HFFc6 (cell line): ENCODE measurements around the gene TSSK2. TPM values are rescaled to one million over a fixed set of nuclear protein-coding genes. Genes with fewer than 3 reads are reported as not detected.

Experiments used
- DNase-seq: peaks from one replicate; pipeline ENCODE4 v3.0.0-alpha.2; 2018
- H3K27ac Mint-ChIP-seq: 2 replicates; pipeline ENCODE4 v1.8.0; 2020; ENCODE audit warnings: mild to moderate bottlenecking, mixed read lengths
- H3K27me3 Mint-ChIP-seq: 2 replicates; pipeline ENCODE4 v1.8.0; 2021; ENCODE audit warnings: mild to moderate bottlenecking, moderate library complexity, mixed read lengths; ENCODE audit not compliant: insufficient read depth
- H3K36me3 Mint-ChIP-seq: 2 replicates; pipeline ENCODE4 v1.8.0; 2021; ENCODE audit warnings: low read depth, mixed read lengths
- H3K4me1 Mint-ChIP-seq: 2 replicates; pipeline ENCODE4 v1.8.0; 2020; ENCODE audit warnings: low read depth, mixed read lengths
- H3K4me3 Mint-ChIP-seq: 2 replicates; pipeline ENCODE4 v1.8.0; 2020; ENCODE audit warnings: mild to moderate bottlenecking, moderate library complexity, mixed read lengths
- H3K9me3 Mint-ChIP-seq: 2 replicates; pipeline ENCODE4 v1.8.0; 2020; ENCODE audit warnings: mild to moderate bottlenecking, mixed read lengths
- CTCF ChIP-seq: fragments of 200-600 bp; sonication (generic); IDR thresholded peaks from 2 replicates; pipeline ENCODE4 v1.5.0; 2021; ENCODE audit warnings: antibody characterized with exemption, mild to moderate bottlenecking
- total RNA-seq, 6 experiments: library from RNA; stranded (reverse); fragmentation: NEBNext Ultra II Directional; extraction: Animal tissue kit (Norgen Biotek cat#: 25700); gene quantifications; 2 replicates in 1 of 6; 3 replicates in 5 of 6; pipeline ENCODE4 v1.2.3, GENCODE V29; 2021

Gene TSSK2
- total RNA-seq, 6 experiments from 2014 or later = not detected

GRCh38 chr22:19143967-19144400 is 12.9 kb downstream of the TSSK2 start:
- DNase-seq = peak; percentile 11
- no peak for TF ChIP-seq CTCF
- Mint-ChIP-seq H3K4me1 (peaks cover 18% of the 10 kb centered on the region), H3K36me3 (peaks cover 8% of the 10 kb centered on the region), H3K27ac (peak overlapping the region; percentile 89), H3K4me3 (peak overlapping the region; percentile 96), H3K27me3 (peaks cover 18% of the 10 kb centered on the region), H3K9me3 (no peaks in the 10 kb centered on the region)

- Mint-ChIP-seq H3K4me3 (no peak overlapping the region), H3K27ac (no peak overlapping the region), H3K27me3 (peaks cover 27% of the 10 kb centered on the region), H3K36me3 (peaks cover 8% of the 10 kb centered on the region), H3K4me1 (peaks cover 18% of the 10 kb centered on the region), H3K9me3 (peaks cover 5% of the 10 kb centered on the region; the same call in 1 of the 2 replicates)
- no peak for DNase-seq
- TF ChIP-seq CTCF = no peak
Observed at GRCh38 chr22:19146215-19146968, 15.3 kb downstream of the TSSK2 start.

- no peak overlapping the region for H3K4me3 Mint-ChIP-seq
- peaks cover 14% of the 10 kb centered on the region for H3K36me3 Mint-ChIP-seq
- no peak for TF ChIP-seq CTCF
- no peak overlapping the region for H3K27ac Mint-ChIP-seq
- DNase-seq = no peak
- peaks cover 36% of the 10 kb centered on the region for H3K27me3 Mint-ChIP-seq
- H3K4me1 Mint-ChIP-seq = peaks cover 18% of the 10 kb centered on the region
- peaks cover 5% of the 10 kb centered on the region; the same call in 1 of the 2 replicates for H3K9me3 Mint-ChIP-seq
Observed at GRCh38 chr22:19147195-19147780, 16.2 kb downstream of the TSSK2 start.

- Mint-ChIP-seq H3K9me3 (peaks cover 5% of the 10 kb centered on the region; the same call in 1 of the 2 replicates), H3K4me1 (peaks cover 14% of the 10 kb centered on the region), H3K36me3 (peaks cover 14% of the 10 kb centered on the region), H3K4me3 (no peak overlapping the region), H3K27ac (no peak overlapping the region), H3K27me3 (peaks cover 48% of the 10 kb centered on the region)
- DNase-seq = no peak
- TF ChIP-seq CTCF = no peak
Observed at GRCh38 chr22:19148417-19149046, 17.4 kb downstream of the TSSK2 start.

- DNase-seq = no peak
- Mint-ChIP-seq H3K27ac (no peak overlapping the region), H3K4me3 (no peak overlapping the region), H3K36me3 (peaks cover 8% of the 10 kb centered on the region), H3K4me1 (peaks cover 7% of the 10 kb centered on the region), H3K27me3 (peaks cover 48% of the 10 kb centered on the region), H3K9me3 (peaks cover 5% of the 10 kb centered on the region; the same call in 1 of the 2 replicates)
- TF ChIP-seq CTCF = no peak
Observed at GRCh38 chr22:19149047-19149883, 18.2 kb downstream of the TSSK2 start.
